Smooth muscle cell (in vitro differentiated cells): ENCODE results near the gene CD79A. TPM values are rescaled to one million over a fixed set of nuclear protein-coding genes. Genes with fewer than 3 reads are reported as not detected.

Experiments used
- DNase-seq: peaks from one replicate; lab custom pipeline; 2025; ENCODE audit not compliant: unreplicated experiment; lab: John Stamatoyannopoulos, UW
- H2AFZ ChIP-seq: fragments of 200-600 bp; sonication (generic); 2 replicates; pipeline ENCODE4 v1.6.0; 2016; ENCODE audit warnings: antibody characterized with exemption, low read depth, mild to moderate bottlenecking
- H3F3A ChIP-seq: fragments of 200-600 bp; sonication (generic); 2 replicates; pipeline ENCODE4 v1.6.0; 2017; ENCODE audit warnings: antibody characterized with exemption, low read depth
- H3K27ac ChIP-seq: fragments of 200-600 bp; sonication (generic); 2 replicates; pipeline ENCODE4 v1.5.1; 2016; ENCODE audit warnings: low read depth, mild to moderate bottlenecking
- H3K27me3 ChIP-seq: fragments of 200-600 bp; sonication (generic); 2 replicates; pipeline ENCODE4 v1.6.1; 2016; ENCODE audit warnings: low read depth, mild to moderate bottlenecking
- H3K36me3 ChIP-seq: fragments of 200-600 bp; sonication (generic); 2 replicates; pipeline ENCODE4 v1.5.1; 2016; ENCODE audit warnings: low read depth
- H3K4me1 ChIP-seq: fragments of 200-600 bp; sonication (generic); 2 replicates; pipeline ENCODE4 v1.5.1; 2016; ENCODE audit warnings: low read depth
- H3K4me2 ChIP-seq: fragments of 200-600 bp; sonication (generic); 2 replicates; pipeline ENCODE4 v1.6.0; 2016; ENCODE audit warnings: mild to moderate bottlenecking
- H3K4me3 ChIP-seq: fragments of 200-600 bp; sonication (generic); 2 replicates; pipeline ENCODE4 v1.5.1; 2016; ENCODE audit warnings: mild to moderate bottlenecking
- H3K79me2 ChIP-seq: fragments of 200-600 bp; sonication (generic); 2 replicates; pipeline ENCODE4 v1.6.0; 2016; ENCODE audit warnings: low read depth, mild to moderate bottlenecking
- H3K9ac ChIP-seq: fragments of 200-600 bp; sonication (generic); 2 replicates; pipeline ENCODE4 v1.6.0; 2016; ENCODE audit warnings: low read depth
- H3K9me3 ChIP-seq: fragments of 200-600 bp; sonication (generic); replicated peaks from 2 replicates; pipeline ENCODE4 v1.5.1; 2016; ENCODE audit warnings: low read depth
- H4K20me1 ChIP-seq: fragments of 200-600 bp; sonication (generic); 2 replicates; pipeline ENCODE4 v1.6.0; 2016; ENCODE audit warnings: low read depth
- CTCF ChIP-seq: fragments of 200-600 bp; sonication (generic); IDR thresholded peaks from 2 replicates; pipeline ENCODE4 v1.5.1; 2017; ENCODE audit warnings: borderline replicate concordance, mild to moderate bottlenecking, antibody characterized with exemption; ENCODE audit not compliant: insufficient read depth, poor library complexity, severe bottlenecking
- WGBS: methylation state at CpG from one replicate; pipeline ENCODE4 v1.1.7; 2016; ENCODE audit warnings: low lambda C conversion rate; 5-methylcytosine and 5-hydroxymethylcytosine counted together
- polyA plus RNA-seq: library from polyadenylated mRNA; unstranded; fragments of >200 nt; fragmentation: Nextera tagmentation; extraction: Ambion mirVana; gene quantifications from 2 replicates; pipeline ENCODE4 v1.2.1, GENCODE V29; 2016
- total RNA-seq: library from RNA; depleted of rRNA; stranded (reverse); fragments of >200 nt; gene quantifications from 2 replicates; pipeline ENCODE4 v1.2.3, GENCODE V29; 2014

The CD79A gene
- total and polyA plus RNA-seq, 2 experiments from 2014 or later = 0.41 TPM; not detected in 1

DNA sequence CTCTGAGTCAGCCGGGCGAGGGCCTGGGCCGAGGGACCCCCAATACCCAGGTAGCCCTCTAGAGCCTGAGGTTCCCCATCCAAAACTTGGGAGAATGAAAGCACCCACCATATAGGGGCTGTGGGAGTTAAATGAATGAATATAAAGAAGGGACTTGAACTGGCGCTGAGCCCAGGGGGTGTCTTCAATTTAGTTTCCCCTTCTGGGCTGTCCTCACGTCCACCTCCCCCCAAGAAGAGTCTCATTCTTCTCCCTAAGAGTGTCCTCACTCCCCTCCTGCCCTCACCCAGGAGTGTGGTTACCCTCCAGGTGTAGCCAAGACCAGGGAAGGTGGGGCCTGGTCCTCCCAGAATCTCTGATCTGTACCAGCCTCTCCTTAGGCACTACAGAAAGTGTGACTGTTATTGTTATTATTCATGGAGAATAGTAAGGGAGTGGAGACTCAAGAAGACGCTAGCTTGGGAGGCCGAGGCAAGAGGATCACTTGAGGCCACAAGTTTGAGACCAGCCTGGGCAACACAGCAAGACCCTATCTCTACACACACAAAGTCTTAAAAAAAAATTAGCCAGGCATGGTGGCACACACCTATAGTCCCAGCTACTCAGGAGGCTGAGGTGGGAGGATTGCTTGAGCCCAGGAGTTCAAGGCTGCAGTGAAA, 2.7 kb downstream of the CD79A start:
- H4K20me1 ChIP-seq = no peaks in the 10 kb centered on the region
- H3K36me3 ChIP-seq = no peaks in the 10 kb centered on the region
- no peak overlapping the region for H3K4me3 ChIP-seq
- H3F3A ChIP-seq = peaks cover 13% of the 10 kb centered on the region
- peaks cover 5% of the 10 kb centered on the region for H3K79me2 ChIP-seq
- no peak overlapping the region for H3K27ac ChIP-seq
- TF ChIP-seq CTCF = no peak
- no peaks in the 10 kb centered on the region for H3K4me1 ChIP-seq
- peaks cover 3% of the 10 kb centered on the region for H3K27me3 ChIP-seq
- no peak for DNase-seq
- no peak overlapping the region for H2AFZ ChIP-seq
- no peaks in the 10 kb centered on the region for H3K9me3 ChIP-seq
- WGBS = 84% methylated on average over 7 of the region's 7 CpGs
- H3K4me2 ChIP-seq = no peak overlapping the region
- no peak overlapping the region for H3K9ac ChIP-seq

- no peak for TF ChIP-seq CTCF
- H3K9me3 ChIP-seq = no peaks in the 10 kb centered on the region
- H2AFZ ChIP-seq = no peak overlapping the region
- H3K4me3 ChIP-seq = no peak overlapping the region
- peaks cover 3% of the 10 kb centered on the region for H3K27me3 ChIP-seq
- 84% methylated on average over 4 of the region's 5 CpGs for WGBS
- peaks cover 13% of the 10 kb centered on the region for H3F3A ChIP-seq
- DNase-seq = no peak
- H3K4me1 ChIP-seq = no peaks in the 10 kb centered on the region
- no peak overlapping the region for H3K27ac ChIP-seq
- H3K36me3 ChIP-seq = no peaks in the 10 kb centered on the region
- H4K20me1 ChIP-seq = no peaks in the 10 kb centered on the region
- no peak overlapping the region for H3K9ac ChIP-seq
- no peak overlapping the region for H3K4me2 ChIP-seq
- H3K79me2 ChIP-seq = peaks cover 11% of the 10 kb centered on the region
These were observed 3.2 kb downstream of the CD79A start for GRCh38 chr19:41880329-41880708.

DNA sequence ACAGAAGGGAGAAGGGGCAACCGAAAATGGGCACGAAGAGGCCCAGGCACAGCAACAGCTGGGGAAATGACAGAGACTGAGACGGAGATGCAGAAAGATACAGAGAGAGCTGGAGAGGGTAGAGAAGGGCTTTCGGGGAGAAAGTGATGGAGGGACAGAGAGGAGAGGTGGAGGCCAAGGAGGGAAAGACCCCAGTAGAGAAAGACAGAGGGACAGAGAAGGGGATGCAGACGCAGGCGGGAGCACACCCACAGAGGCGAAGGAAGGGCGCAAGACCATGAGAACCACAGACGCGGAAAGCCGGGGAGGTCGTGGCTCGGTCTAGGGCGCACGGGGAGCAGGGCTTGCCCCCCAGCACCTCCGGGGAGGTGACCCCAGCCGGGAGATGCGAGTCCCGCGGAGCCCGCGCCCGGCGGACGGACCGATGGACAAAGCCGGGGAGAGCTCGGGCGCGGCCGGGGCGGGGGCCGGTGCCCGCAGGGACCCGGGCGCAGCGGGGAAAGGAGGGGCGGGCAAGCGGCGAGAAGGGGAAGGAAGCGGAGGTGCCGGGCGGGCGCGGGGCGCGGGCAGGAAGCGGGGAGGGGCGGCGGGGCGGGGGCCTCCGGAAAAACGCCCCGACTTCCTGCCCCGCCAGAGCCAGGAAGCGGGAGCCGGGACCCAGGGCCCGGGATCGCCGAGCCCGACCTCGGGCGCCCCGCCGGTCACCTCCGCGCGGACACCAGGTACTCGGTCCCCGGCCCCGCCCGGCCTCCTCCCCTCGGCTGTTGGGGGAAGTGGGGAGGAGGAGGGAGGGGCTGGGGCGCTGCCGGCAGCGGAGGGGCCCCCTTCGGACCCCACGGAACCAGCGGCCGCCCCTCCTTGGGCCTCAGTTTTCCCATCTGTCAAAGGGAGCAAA, 5.7 kb downstream of the CD79A start, which contains the start of gene ARHGEF1:
TSS of gene ARHGEF1 (plus strand) at position 617 of the 895 bp plus-strand sequence. CDS start 4,899 bp downstream, outside the sequence.
- Histone ChIP-seq H4K20me1 (peaks cover 7% of the 10 kb centered on the region), H3F3A (peaks cover 17% of the 10 kb centered on the region), H3K4me2 (peak within 1 kb of the TSS; percentile 96), H3K4me1 (no peaks in the 10 kb centered on the region), H3K79me2 (peaks cover 23% of the 10 kb centered on the region), H3K9ac (peak within 1 kb of the TSS; percentile 12), H3K4me3 (peak within 1 kb of the TSS; percentile 83), H2AFZ (peak within 1 kb of the TSS; percentile 51), H3K36me3 (no peaks in the 10 kb centered on the region), H3K9me3 (no peaks in the 10 kb centered on the region), H3K27ac (no peak within 1 kb of the TSS), H3K27me3 (no peaks in the 10 kb centered on the region)
- TF ChIP-seq CTCF = no peak
- DNase-seq = peak; percentile 16
- WGBS = 9% methylated on average over 25 of the region's 80 CpGs
